Kidney epithelial cell (primary cell): ENCODE results near the gene DGLUCY. TPM values are rescaled to one million over a fixed set of nuclear protein-coding genes. Genes with fewer than 3 reads are reported as not detected.
A peak's percentile ranks its signal among the peaks of the same experiment; 100 is the strongest.

ENCODE experiments used
- DNase-seq: peaks from one replicate; pipeline ENCODE4 v3.0.0-alpha.2; 2010; ENCODE audit warnings: low read depth
- H3K27me3 ChIP-seq: 2 replicates; pipeline ENCODE4 v1.6.0; 2011; ENCODE audit warnings: low read length; ENCODE audit not compliant: control insufficient read depth, insufficient read depth
- H3K36me3 ChIP-seq: 2 replicates; pipeline ENCODE4 v1.5.1; 2011; ENCODE audit warnings: low read length; ENCODE audit not compliant: control insufficient read depth, insufficient read depth
- H3K4me3 ChIP-seq: 2 replicates; pipeline ENCODE4 v1.5.1; 2011; ENCODE audit warnings: low read depth, mild to moderate bottlenecking, control low read depth, low read length
- CTCF ChIP-seq: IDR thresholded peaks from 2 replicates; pipeline ENCODE4 v1.5.1; 2011; ENCODE audit warnings: mild to moderate bottlenecking, moderate library complexity, low read length, control low read depth, inconsistent platforms; ENCODE audit not compliant: insufficient read depth, poor library complexity, severe bottlenecking
- total RNA-seq: library from RNA; depleted of rRNA; stranded (reverse); fragments of >200 nt; gene quantifications from 2 replicates; pipeline ENCODE4 v1.2.3, GENCODE V29; 2015

Gene DGLUCY
- total RNA-seq, 1 donor from 2014 or later, result 38.1 TPM

GRCh38 chr14:91114079-91115065 is 499 bp downstream of the DGLUCY start:
- DNase-seq, result no peak
- no peak for TF ChIP-seq CTCF
- Histone ChIP-seq H3K4me3 (peak overlapping the region; percentile 53), H3K27me3 (no peaks in the 10 kb centered on the region), H3K36me3 (no peaks in the 10 kb centered on the region)

- no peaks in the 10 kb centered on the region for H3K27me3 ChIP-seq
- no peak overlapping the region for H3K4me3 ChIP-seq
- no peak for DNase-seq
- no peaks in the 10 kb centered on the region for H3K36me3 ChIP-seq
- no peak for TF ChIP-seq CTCF
Measured at GRCh38 chr14:91115986-91116770, 2.3 kb downstream of the DGLUCY start.

GRCh38 chr14:91116913-91117588 is 3.2 kb downstream of the DGLUCY start:
- Histone ChIP-seq H3K27me3 (no peaks in the 10 kb centered on the region), H3K4me3 (no peak overlapping the region), H3K36me3 (no peaks in the 10 kb centered on the region)
- TF ChIP-seq CTCF, result no peak
- DNase-seq, result no peak

- TF ChIP-seq CTCF, result no peak
- H3K27me3 ChIP-seq, result no peaks in the 10 kb centered on the region
- H3K36me3 ChIP-seq, result no peaks in the 10 kb centered on the region
- no peak for DNase-seq
- H3K4me3 ChIP-seq, result no peak overlapping the region
Measured at GRCh38 chr14:91117960-91118359, 4.1 kb downstream of the DGLUCY start.

- no peak overlapping the region for H3K4me3 ChIP-seq
- no peaks in the 10 kb centered on the region for H3K27me3 ChIP-seq
- DNase-seq, result no peak
- H3K36me3 ChIP-seq, result no peaks in the 10 kb centered on the region
- no peak for TF ChIP-seq CTCF
Measured at GRCh38 chr14:91118511-91119068, 4.7 kb downstream of the DGLUCY start.
